NCI-H146 treated with DMSO at 0.1 percent for 48 hours (cell line): ENCODE measurements around the gene GDF11.

Experiments used
- DNase-seq: peaks from one replicate; lab custom pipeline; 2025; ENCODE audit not compliant: unreplicated experiment; lab: John Stamatoyannopoulos, UW

GDF11 gene

GRCh38 chr12:55706568-55707218 is 36.2 kb upstream of the GDF11 start:
- DNase-seq: no peak

- no peak for DNase-seq
These were observed 35.7 kb upstream of the GDF11 start for GRCh38 chr12:55707219-55707671.

GRCh38 chr12:55707841-55708694 is 34.9 kb upstream of the GDF11 start, which contains the start of gene ITGA7:
Gene ITGA7 (minus strand): TSS chr12:55707904. CDS start chr12:55707682, 222 bp downstream.
- DNase-seq: peak; percentile 71

- no peak for DNase-seq
These were observed 34.2 kb upstream of the GDF11 start for GRCh38 chr12:55708695-55709233.

GRCh38 chr12:55711786-55712553 is 31.0 kb upstream of the GDF11 start:
- DNase-seq: no peak

- no peak for DNase-seq
These were observed 30.1 kb upstream of the GDF11 start for GRCh38 chr12:55712700-55713415.

- no peak for DNase-seq
These were observed 29.2 kb upstream of the GDF11 start for GRCh38 chr12:55713721-55714120.

GRCh38 chr12:55715169-55715764 is 27.7 kb upstream of the GDF11 start:
- DNase-seq: no peak

- peak; percentile 81 for DNase-seq
These were observed 26.9 kb upstream of the GDF11 start, which contains the start of gene BLOC1S1 for GRCh38 chr12:55715833-55716581. Gene BLOC1S1 (plus strand): TSS chr12:55716046. CDS start chr12:55716052, 6 bp downstream.

- DNase-seq: no peak
These were observed 26.4 kb upstream of the GDF11 start for GRCh38 chr12:55716582-55716957.

- no peak for DNase-seq
These were observed 25.6 kb upstream of the GDF11 start for GRCh38 chr12:55717011-55718007.

GRCh38 chr12:55718015-55718414 is 24.9 kb upstream of the GDF11 start:
- no peak for DNase-seq

GRCh38 chr12:55718624-55719275 is 24.2 kb upstream of the GDF11 start:
- DNase-seq: no peak

GRCh38 chr12:55719371-55719770 is 23.6 kb upstream of the GDF11 start:
- no peak for DNase-seq

- no peak for DNase-seq
These were observed 22.8 kb upstream of the GDF11 start, which contains the start of gene RDH5 for GRCh38 chr12:55720071-55720564. Gene RDH5 (plus strand): TSS chr12:55720393. CDS start chr12:55721185, 792 bp downstream.

GRCh38 chr12:55720894-55721444 is 22.0 kb upstream of the GDF11 start:
- DNase-seq: no peak

- DNase-seq: no peak
These were observed 21.2 kb upstream of the GDF11 start for GRCh38 chr12:55721601-55722213.
